MM.1S (cell line): Measurements from ENCODE around the gene SLCO3A1.

ENCODE experiments used
- DNase-seq: peaks from one replicate; pipeline ENCODE4 v3.0.0-alpha.2; 2015
- H2AFZ ChIP-seq: fragments of 300-600 bp; sonication (generic); 2 replicates; pipeline ENCODE4 v1.6.0; 2016; ENCODE audit warnings: antibody characterized with exemption, low read length
- H3F3A ChIP-seq: fragments of 300-600 bp; sonication (generic); 2 replicates; pipeline ENCODE4 v1.6.1; 2016; ENCODE audit warnings: mild to moderate bottlenecking, antibody characterized with exemption, low read length, moderate library complexity, mixed read lengths; ENCODE audit not compliant: insufficient read depth
- H3K27ac ChIP-seq: fragments of 300-600 bp; sonication (generic); 2 replicates; pipeline ENCODE4 v1.5.1; 2016; ENCODE audit warnings: mild to moderate bottlenecking, low read length
- H3K27me3 ChIP-seq: fragments of 300-600 bp; sonication (generic); replicated peaks from 2 replicates; pipeline ENCODE4 v1.6.0; 2016; ENCODE audit warnings: low read length; ENCODE audit not compliant: insufficient read depth
- H3K36me3 ChIP-seq: fragments of 300-600 bp; sonication (generic); replicated peaks from 2 replicates; pipeline ENCODE4 v1.6.1; 2016; ENCODE audit warnings: mild to moderate bottlenecking, low read length, mixed read lengths; ENCODE audit not compliant: insufficient read depth
- H3K4me1 ChIP-seq: fragments of 300-600 bp; sonication (generic); 2 replicates; pipeline ENCODE4 v1.6.1; 2016; ENCODE audit warnings: low read length, mixed read lengths
- H3K4me2 ChIP-seq: fragments of 300-600 bp; sonication (generic); 2 replicates; pipeline ENCODE4 v1.6.0; 2016; ENCODE audit warnings: low read depth, low read length
- H3K4me3 ChIP-seq: fragments of 300-600 bp; sonication (generic); 2 replicates; pipeline ENCODE4 v1.5.1; 2016; ENCODE audit warnings: low read length, mixed read lengths
- H3K79me2 ChIP-seq: fragments of 300-600 bp; sonication (generic); 2 replicates; pipeline ENCODE4 v1.6.1; 2016; ENCODE audit warnings: mixed run types, low read length, mixed read lengths
- H3K9ac ChIP-seq: fragments of 300-600 bp; sonication (generic); 2 replicates; pipeline ENCODE4 v1.6.1; 2016; ENCODE audit warnings: low read length, mixed read lengths
- H3K9me2 ChIP-seq: fragments of 300-600 bp; sonication (generic); replicated peaks from 2 replicates; pipeline ENCODE4 v1.6.1; 2016; ENCODE audit warnings: mild to moderate bottlenecking, low read length, mixed read lengths; ENCODE audit not compliant: insufficient read depth
- H3K9me3 ChIP-seq: fragments of 300-600 bp; sonication (generic); replicated peaks from 2 replicates; pipeline ENCODE4 v1.6.1; 2016; ENCODE audit warnings: mild to moderate bottlenecking, low read length, mixed read lengths; ENCODE audit not compliant: insufficient read depth
- H4K20me1 ChIP-seq: fragments of 300-600 bp; sonication (generic); 2 replicates; pipeline ENCODE4 v1.6.1; 2016; ENCODE audit warnings: mild to moderate bottlenecking, low read length, moderate library complexity, mixed read lengths; ENCODE audit not compliant: insufficient read depth
- CTCF ChIP-seq: fragments of 300-600 bp; sonication (generic); IDR thresholded peaks from 2 replicates; pipeline ENCODE4 v1.5.1; 2016; ENCODE audit warnings: antibody characterized with exemption, low read length, mixed read lengths
- EZH2 ChIP-seq: fragments of 300-600 bp; sonication (generic); optimal IDR thresholded peaks from 2 replicates; pipeline ENCODE3; 2017; ENCODE audit warnings: low read depth, mild to moderate bottlenecking, antibody characterized with exemption, low read length, mixed read lengths
- EZH2phosphoT487 ChIP-seq: fragments of 300-600 bp; sonication (generic); IDR thresholded peaks from 2 replicates; pipeline ENCODE4 v1.6.1; 2018; ENCODE audit warnings: antibody characterized with exemption, low read length

The SLCO3A1 gene

GRCh38 chr15:92019706-92020105 is 166.2 kb downstream of the SLCO3A1 start:
- Histone ChIP-seq H3K27ac (no peak overlapping the region), H3K27me3 (no peaks in the 10 kb centered on the region), H3K4me1 (peaks cover 29% of the 10 kb centered on the region)

GRCh38 chr15:92020207-92020606 is 166.7 kb downstream of the SLCO3A1 start:
- H3K27me3 ChIP-seq: no peaks in the 10 kb centered on the region
- no peak overlapping the region for H2AFZ ChIP-seq
- no peak overlapping the region for H3K9ac ChIP-seq
- no peak for TF ChIP-seq EZH2phosphoT487
- no peak for TF ChIP-seq CTCF
- no peak for TF ChIP-seq EZH2
- H3K27ac ChIP-seq: no peak overlapping the region
- DNase-seq: no peak
- peaks cover 14% of the 10 kb centered on the region for H3F3A ChIP-seq
- H3K9me2 ChIP-seq: no peaks in the 10 kb centered on the region
- no peak overlapping the region for H3K4me3 ChIP-seq
- H3K36me3 ChIP-seq: no peaks in the 10 kb centered on the region
- no peaks in the 10 kb centered on the region for H4K20me1 ChIP-seq
- H3K4me1 ChIP-seq: peaks cover 28% of the 10 kb centered on the region
- no peaks in the 10 kb centered on the region for H3K79me2 ChIP-seq
- H3K9me3 ChIP-seq: no peaks in the 10 kb centered on the region
- H3K4me2 ChIP-seq: no peak overlapping the region

More at GRCh38 chr15:92019706-92020105, 166.2 kb downstream of the SLCO3A1 start:
- Histone ChIP-seq H3K9ac (no peak overlapping the region), H4K20me1 (no peaks in the 10 kb centered on the region), H3K36me3 (no peaks in the 10 kb centered on the region), H3F3A (peaks cover 14% of the 10 kb centered on the region), H3K4me2 (no peak overlapping the region), H2AFZ (no peak overlapping the region), H3K9me2 (no peaks in the 10 kb centered on the region), H3K9me3 (no peaks in the 10 kb centered on the region), H3K79me2 (no peaks in the 10 kb centered on the region), H3K4me3 (no peak overlapping the region)
- no peak for DNase-seq
- TF ChIP-seq CTCF (no peak), EZH2 (no peak), EZH2phosphoT487 (no peak)

- Histone ChIP-seq H3K9ac (no peak overlapping the region), H2AFZ (no peak overlapping the region), H3K4me3 (no peak overlapping the region), H4K20me1 (no peaks in the 10 kb centered on the region), H3K9me3 (no peaks in the 10 kb centered on the region), H3K79me2 (no peaks in the 10 kb centered on the region), H3K4me1 (peaks cover 28% of the 10 kb centered on the region), H3K27ac (0 out of 2 replicates have a peak overlapping the region, but pooled peaks have one; percentile 71), H3K9me2 (no peaks in the 10 kb centered on the region), H3K27me3 (no peaks in the 10 kb centered on the region), H3K36me3 (no peaks in the 10 kb centered on the region), H3K4me2 (no peak overlapping the region), H3F3A (peaks cover 14% of the 10 kb centered on the region)
- no peak for DNase-seq
- TF ChIP-seq EZH2: no peak
- no peak for TF ChIP-seq EZH2phosphoT487
- TF ChIP-seq CTCF: no peak
These were observed 167.3 kb downstream of the SLCO3A1 start for GRCh38 chr15:92020804-92021203.
